Astrocyte (in vitro differentiated cells and primary cell): ENCODE measurements around the gene TBC1D2.

Experiments
- CTCF ChIP-seq: IDR thresholded peaks from 2 replicates; pipeline ENCODE4 v1.5.1; 2011; ENCODE audit warnings: low read depth, mild to moderate bottlenecking, inconsistent platforms, low read length, moderate library complexity; ENCODE audit not compliant: insufficient read depth
- EZH2 ChIP-seq: IDR thresholded peaks from 2 replicates; pipeline ENCODE4 v1.6.1; 2012; ENCODE audit warnings: mild to moderate bottlenecking, low read length, inconsistent platforms; ENCODE audit not compliant: insufficient read depth

GRCh38 chr9:98159301-98159700 lies 96.1 kb downstream of the TBC1D2 start:
- TF ChIP-seq CTCF (no peak), EZH2 (no peak)
